DOHH2 (cell line): ENCODE data around the gene PDZD4.

ENCODE experiments used
- H3F3A ChIP-seq: fragments of 200-600 bp; sonication (generic), shearing (Covaris generic); 2 replicates; pipeline ENCODE4 v1.6.0; 2016; ENCODE audit warnings: antibody characterized with exemption, mild to moderate bottlenecking; ENCODE audit not compliant: control insufficient read depth, insufficient read depth
- H3K27ac ChIP-seq: fragments of 200-600 bp; sonication (generic); 2 replicates; pipeline ENCODE4 v1.5.1; 2014; ENCODE audit warnings: low read depth, mild to moderate bottlenecking, low read length, moderate library complexity
- H3K27me3 ChIP-seq: fragments of 200-600 bp; sonication (generic); 2 replicates; pipeline ENCODE4 v1.6.1; 2014; ENCODE audit warnings: mild to moderate bottlenecking, low read length, mixed read lengths; ENCODE audit not compliant: control insufficient read depth
- H3K36me3 ChIP-seq: fragments of 200-600 bp; sonication (generic); 2 replicates; pipeline ENCODE4 v1.6.1; 2014; ENCODE audit warnings: mild to moderate bottlenecking, low read length, moderate library complexity, mixed read lengths; ENCODE audit not compliant: control insufficient read depth
- H3K4me1 ChIP-seq: fragments of 200-600 bp; sonication (generic); 2 replicates; pipeline ENCODE4 v1.6.1; 2014; ENCODE audit warnings: mild to moderate bottlenecking, low read length, mixed read lengths; ENCODE audit not compliant: control insufficient read depth
- H3K4me2 ChIP-seq: fragments of 200-600 bp; sonication (generic); 2 replicates; pipeline ENCODE4 v1.6.0; 2014; ENCODE audit warnings: mild to moderate bottlenecking, low read length, moderate library complexity
- H3K4me3 ChIP-seq: fragments of 200-600 bp; sonication (generic); 2 replicates; pipeline ENCODE4 v1.5.1; 2014; ENCODE audit warnings: mild to moderate bottlenecking, low read length, mixed read lengths
- H3K79me2 ChIP-seq: fragments of 200-600 bp; sonication (generic); 2 replicates; pipeline ENCODE4 v1.6.1; 2014; ENCODE audit warnings: mild to moderate bottlenecking, low read length, mixed read lengths; ENCODE audit not compliant: control insufficient read depth
- H3K9me2 ChIP-seq: fragments of 200-600 bp; sonication (generic); replicated peaks from 2 replicates; pipeline ENCODE4 v1.6.1; 2014; ENCODE audit warnings: mild to moderate bottlenecking, low read length, mixed read lengths; ENCODE audit not compliant: control insufficient read depth
- H3K9me3 ChIP-seq: fragments of 200-600 bp; sonication (generic); 2 replicates; pipeline ENCODE4 v1.6.1; 2014; ENCODE audit warnings: antibody characterized with exemption, low read length, mixed read lengths; ENCODE audit not compliant: control insufficient read depth, insufficient read depth
- H4K20me1 ChIP-seq: fragments of 200-600 bp; sonication (generic); 2 replicates; pipeline ENCODE4 v1.6.0; 2014; ENCODE audit warnings: low read depth, mild to moderate bottlenecking, antibody characterized with exemption, low read length, moderate library complexity; ENCODE audit not compliant: control insufficient read depth, insufficient read depth
- EZH2phosphoT487 ChIP-seq: fragments of 200-600 bp; sonication (generic); IDR thresholded peaks from 2 replicates; pipeline ENCODE4 v1.6.1; 2017; ENCODE audit warnings: borderline replicate concordance, mild to moderate bottlenecking, antibody characterized with exemption, low read length, moderate library complexity, mixed read lengths
- TF ChIP-seq, protein P1 (sequence below): fragments of 200-600 bp; sonication (generic); IDR thresholded peaks from one replicate; pipeline ENCODE4 v1.5.1; 2014; ENCODE audit warnings: antibody characterized with exemption, mild to moderate bottlenecking, low read depth, low read length; ENCODE audit not compliant: poor library complexity, severe bottlenecking

Gene PDZD4

DNA sequence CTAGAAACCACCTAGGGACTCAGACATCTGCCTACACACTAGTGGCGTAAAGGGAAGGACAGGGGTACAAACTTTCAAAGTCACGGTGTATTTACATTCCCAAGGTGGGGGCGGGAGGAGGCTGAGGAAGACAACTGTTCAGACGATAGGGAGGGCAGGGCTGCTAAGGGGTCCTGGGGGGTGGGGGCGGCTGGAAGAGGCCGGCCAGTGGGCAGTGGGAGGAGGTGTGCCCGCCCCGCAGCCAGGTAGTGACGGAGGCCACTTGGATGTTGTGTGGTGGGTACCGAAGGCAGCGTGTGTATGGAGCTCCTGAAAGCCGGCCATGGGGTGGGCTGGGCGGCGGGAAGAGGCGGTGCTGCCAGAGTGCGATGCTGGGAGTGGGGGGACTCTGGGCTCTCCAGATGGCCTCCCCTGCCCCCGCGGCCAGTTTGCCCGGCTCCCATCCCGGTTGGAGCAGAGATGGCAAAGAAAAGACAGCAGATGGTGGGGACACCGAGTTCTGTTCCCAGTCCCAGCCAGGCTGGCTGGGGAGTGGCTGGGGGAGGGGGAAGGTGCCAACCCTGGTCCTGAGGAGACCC is 31.5 kb upstream of the PDZD4 start:
- no peaks in the 10 kb centered on the region for H3F3A ChIP-seq
- H3K79me2 ChIP-seq, result no peaks in the 10 kb centered on the region
- no peaks in the 10 kb centered on the region for H4K20me1 ChIP-seq
- no peaks in the 10 kb centered on the region for H3K9me2 ChIP-seq
- no peak overlapping the region for H3K4me2 ChIP-seq
- H3K36me3 ChIP-seq, result no peaks in the 10 kb centered on the region
- TF ChIP-seq, protein P1, sequence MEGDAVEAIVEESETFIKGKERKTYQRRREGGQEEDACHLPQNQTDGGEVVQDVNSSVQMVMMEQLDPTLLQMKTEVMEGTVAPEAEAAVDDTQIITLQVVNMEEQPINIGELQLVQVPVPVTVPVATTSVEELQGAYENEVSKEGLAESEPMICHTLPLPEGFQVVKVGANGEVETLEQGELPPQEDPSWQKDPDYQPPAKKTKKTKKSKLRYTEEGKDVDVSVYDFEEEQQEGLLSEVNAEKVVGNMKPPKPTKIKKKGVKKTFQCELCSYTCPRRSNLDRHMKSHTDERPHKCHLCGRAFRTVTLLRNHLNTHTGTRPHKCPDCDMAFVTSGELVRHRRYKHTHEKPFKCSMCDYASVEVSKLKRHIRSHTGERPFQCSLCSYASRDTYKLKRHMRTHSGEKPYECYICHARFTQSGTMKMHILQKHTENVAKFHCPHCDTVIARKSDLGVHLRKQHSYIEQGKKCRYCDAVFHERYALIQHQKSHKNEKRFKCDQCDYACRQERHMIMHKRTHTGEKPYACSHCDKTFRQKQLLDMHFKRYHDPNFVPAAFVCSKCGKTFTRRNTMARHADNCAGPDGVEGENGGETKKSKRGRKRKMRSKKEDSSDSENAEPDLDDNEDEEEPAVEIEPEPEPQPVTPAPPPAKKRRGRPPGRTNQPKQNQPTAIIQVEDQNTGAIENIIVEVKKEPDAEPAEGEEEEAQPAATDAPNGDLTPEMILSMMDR, result no peak
- TF ChIP-seq EZH2phosphoT487, result no peak
- no peaks in the 10 kb centered on the region for H3K4me1 ChIP-seq
- no peaks in the 10 kb centered on the region for H3K9me3 ChIP-seq
- H3K4me3 ChIP-seq, result no peak overlapping the region
- H3K27me3 ChIP-seq, result no peaks in the 10 kb centered on the region
- no peak overlapping the region for H3K27ac ChIP-seq

DNA sequence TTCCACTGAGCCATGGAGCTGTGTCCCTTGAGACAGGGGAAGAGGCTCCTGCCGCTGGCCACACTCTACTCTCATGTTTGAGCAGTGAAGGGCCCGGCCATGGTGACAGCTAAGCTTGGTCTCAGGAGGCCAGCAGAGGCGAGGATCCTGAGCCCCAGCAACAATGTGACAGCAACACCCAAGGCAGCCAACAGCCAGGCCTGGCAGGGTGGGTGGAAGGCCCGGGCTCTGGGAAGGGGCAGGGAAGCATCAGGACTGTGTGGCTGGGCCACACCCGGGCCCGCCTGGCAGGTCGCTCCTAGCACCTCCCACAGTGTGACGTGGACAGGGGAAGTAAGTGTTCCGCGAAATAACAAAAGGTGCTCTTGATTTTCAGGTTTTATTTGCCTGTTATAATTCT is 30.8 kb upstream of the PDZD4 start:
- Histone ChIP-seq H3K79me2 (no peaks in the 10 kb centered on the region), H3K4me3 (no peak overlapping the region), H3K27ac (no peak overlapping the region), H3F3A (no peaks in the 10 kb centered on the region), H3K9me2 (no peaks in the 10 kb centered on the region), H3K4me1 (no peaks in the 10 kb centered on the region), H3K9me3 (no peaks in the 10 kb centered on the region), H3K36me3 (no peaks in the 10 kb centered on the region), H4K20me1 (no peaks in the 10 kb centered on the region), H3K4me2 (no peak overlapping the region), H3K27me3 (no peaks in the 10 kb centered on the region)
- no peak for TF ChIP-seq EZH2phosphoT487
- TF ChIP-seq, protein P1, result no peak

DNA sequence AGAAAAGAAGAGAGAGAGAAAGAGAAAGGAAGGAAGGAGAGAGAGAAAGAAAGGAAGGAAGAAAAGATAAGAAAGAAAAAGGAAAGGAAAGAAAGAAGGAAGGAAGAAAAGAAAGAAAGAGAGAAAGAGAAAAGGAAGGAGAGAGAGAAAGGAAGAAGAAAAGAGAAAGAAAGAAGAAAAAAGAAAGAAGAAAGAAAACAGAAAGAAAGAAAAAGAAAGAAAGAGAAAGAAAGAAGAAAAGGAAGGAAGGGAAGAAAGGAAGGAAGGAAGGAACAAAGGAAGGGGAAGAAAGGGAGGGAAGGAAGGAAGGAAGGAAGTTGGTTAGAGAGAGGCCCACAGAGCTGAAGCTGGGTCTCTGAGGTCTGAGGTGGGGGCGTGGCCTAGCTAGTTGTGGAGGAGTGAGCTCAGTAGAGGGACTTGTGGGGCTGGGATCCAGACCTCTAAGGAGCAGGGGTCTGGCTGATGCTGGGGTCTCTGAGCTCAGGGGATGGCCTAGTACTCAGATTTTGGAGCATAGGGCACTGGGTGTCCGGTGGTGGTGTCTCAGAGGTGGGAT is 27.1 kb upstream of the PDZD4 start:
- no peaks in the 10 kb centered on the region; the same call in none of the 2 replicates for H3K27me3 ChIP-seq
- no peaks in the 10 kb centered on the region for H3K9me2 ChIP-seq
- H3K36me3 ChIP-seq, result no peaks in the 10 kb centered on the region
- H3K4me2 ChIP-seq, result no peak overlapping the region
- no peaks in the 10 kb centered on the region for H3K4me1 ChIP-seq
- no peak overlapping the region for H3K27ac ChIP-seq
- no peaks in the 10 kb centered on the region for H3F3A ChIP-seq
- no peak for TF ChIP-seq EZH2phosphoT487
- TF ChIP-seq, protein P1, result no peak
- H3K79me2 ChIP-seq, result no peaks in the 10 kb centered on the region
- H3K4me3 ChIP-seq, result no peak overlapping the region
- H4K20me1 ChIP-seq, result no peaks in the 10 kb centered on the region
- H3K9me3 ChIP-seq, result no peaks in the 10 kb centered on the region
